Fibroblast of lung (primary cell): Measurements from ENCODE around the gene KIF26A. TPM values are rescaled to one million over a fixed set of nuclear protein-coding genes. Genes with fewer than 3 reads are reported as not detected.

Source experiments
- DNase-seq, 2 donors: peaks; one replicate each; pipeline versions ENCODE4 v3.0.0 to v3.0.0-alpha.2; 2010; ENCODE audit warnings: low read depth in 2 of 2
- H2AFZ ChIP-seq: 2 replicates; pipeline ENCODE4 v1.5.1; 2012; ENCODE audit warnings: low read length, control low read depth, inconsistent platforms
- H3K27ac ChIP-seq: 2 replicates; pipeline ENCODE4 v1.5.1; 2011; ENCODE audit warnings: low read length, control low read depth; ENCODE audit not compliant: insufficient read depth
- H3K27me3 ChIP-seq: 2 replicates; pipeline ENCODE4 v1.5.1; 2011; ENCODE audit warnings: mild to moderate bottlenecking, low read length; ENCODE audit not compliant: control insufficient read depth, insufficient read depth
- H3K36me3 ChIP-seq: 2 replicates; pipeline ENCODE4 v1.5.1; 2011; ENCODE audit warnings: low read length; ENCODE audit not compliant: control insufficient read depth, insufficient read depth
- H3K4me1 ChIP-seq: 2 replicates; pipeline ENCODE4 v1.5.1; 2011; ENCODE audit warnings: low read length; ENCODE audit not compliant: control insufficient read depth, insufficient read depth; ENCODE audit errors: extremely low read depth
- H3K4me2 ChIP-seq: 2 replicates; pipeline ENCODE4 v1.5.1; 2011; ENCODE audit warnings: low read length, control low read depth; ENCODE audit not compliant: insufficient read depth; ENCODE audit errors: extremely low read depth
- H3K4me3 ChIP-seq, 4 experiments: fragments of 200-600 bp in 1 of 4; sonication (generic) in 1 of 4; replicated peaks in 1 of 4; 2 replicates each; pipeline ENCODE4 v1.5.1; 2011 to 2016; ENCODE audit warnings: low read length in 4 of 4, low read depth in 3 of 4, mild to moderate bottlenecking in 3 of 4, control low read depth in 2 of 4, inconsistent platforms in 1 of 4, mixed read lengths in 1 of 4; ENCODE audit not compliant: insufficient read depth in 1 of 4; ENCODE audit errors: control extremely low read depth in 1 of 4
- H3K79me2 ChIP-seq: 2 replicates; pipeline ENCODE4 v1.5.1; 2012; ENCODE audit warnings: mild to moderate bottlenecking, low read length, inconsistent platforms; ENCODE audit not compliant: control insufficient read depth, insufficient read depth
- H3K9ac ChIP-seq: 2 replicates; pipeline ENCODE4 v1.5.1; 2011; ENCODE audit warnings: mild to moderate bottlenecking, low read length, control low read depth; ENCODE audit not compliant: insufficient read depth
- H3K9me3 ChIP-seq: 2 replicates; pipeline ENCODE4 v1.5.1; 2012; ENCODE audit warnings: low read depth, low read length; ENCODE audit not compliant: control insufficient read depth, insufficient read depth
- H4K20me1 ChIP-seq: 2 replicates; pipeline ENCODE4 v1.5.1; 2011; ENCODE audit warnings: low read length; ENCODE audit not compliant: control insufficient read depth, insufficient read depth; ENCODE audit errors: extremely low read depth
- EZH2 ChIP-seq: IDR thresholded peaks from 2 replicates; pipeline ENCODE4 v1.5.1; 2012; ENCODE audit warnings: low read length, control low read depth, mild to moderate bottlenecking; ENCODE audit errors: missing control alignments
- polyA plus RNA-seq, 2 donors: library from polyadenylated mRNA; depleted of rRNA in 1 of 2; stranded (reverse) in 1 of 2; unstranded in 1 of 2; fragments of >200 nt; gene quantifications; 2 replicates each; pipeline ENCODE4 v1.2.1, GENCODE V29; 2011 to 2012; ENCODE audit warnings: missing spikeins in 1 of 2
- total RNA-seq: library from RNA; depleted of rRNA; stranded (reverse); fragments of >200 nt; gene quantifications from 2 replicates; pipeline ENCODE4 v1.2.1, GENCODE V29; 2014
- TF ChIP-seq, protein P1 (sequence below), 2 donors: IDR thresholded peaks in 1 of 2; conservative IDR thresholded peaks in 1 of 2; 1 replicate in 1 of 2; 2 replicates in 1 of 2; pipeline ENCODE4 v1.5.1; 2011 to 2012; ENCODE audit warnings: low read length in 2 of 2, control low read depth in 1 of 2, inconsistent platforms in 1 of 2, low read depth in 1 of 2, mild to moderate bottlenecking in 1 of 2

Gene KIF26A
- total and polyA plus RNA-seq, 2 donors (not counting 1 experiment from before 2014, with no cell fraction given), result 0.01 to 2.0 TPM

DNA sequence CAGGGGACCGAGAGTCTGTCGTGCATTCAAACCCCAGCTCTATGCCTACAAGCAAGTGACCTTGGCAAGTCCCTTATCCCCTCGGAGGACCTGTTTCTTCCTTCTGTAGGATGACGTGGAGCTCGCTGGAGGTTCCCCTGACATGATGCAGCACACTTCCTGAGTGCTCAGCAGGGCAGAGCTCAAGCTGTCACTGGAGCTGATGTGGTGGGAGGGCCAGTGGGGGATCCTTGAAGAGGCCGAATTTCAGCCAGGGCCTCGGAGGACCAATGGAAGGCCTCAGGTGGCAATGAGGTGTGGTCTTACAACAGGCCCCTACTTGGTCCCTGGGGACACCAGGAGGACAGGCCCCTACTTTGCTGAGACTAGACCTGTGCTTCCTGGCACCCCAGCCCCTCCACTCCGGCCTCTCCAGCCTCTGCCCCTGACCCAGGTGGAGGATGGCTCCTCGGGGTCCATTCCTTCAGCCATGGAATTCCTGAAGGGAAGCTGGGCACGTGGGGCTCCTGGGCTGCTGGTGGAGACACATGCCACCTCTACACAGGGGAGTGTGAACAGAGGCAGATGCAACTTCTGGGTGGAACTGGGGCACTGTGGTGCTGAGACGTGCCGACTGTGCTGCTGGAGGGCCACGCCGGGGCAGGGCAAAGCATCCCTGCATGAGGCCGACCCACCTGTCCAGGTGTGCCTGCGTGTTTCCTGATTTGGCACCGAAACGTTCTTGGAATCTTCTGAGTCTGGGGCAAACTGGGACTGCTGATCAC is 18.7 kb upstream of the KIF26A start:
- Histone ChIP-seq H3K4me2 (no peak overlapping the region), H3K4me3 (no peak overlapping the region), H3K27ac (no peak overlapping the region), H3K9me3 (no peaks in the 10 kb centered on the region), H3K4me1 (no peaks in the 10 kb centered on the region), H3K27me3 (peaks cover 9% of the 10 kb centered on the region), H4K20me1 (no peaks in the 10 kb centered on the region), H3K9ac (no peak overlapping the region), H2AFZ (no peak overlapping the region), H3K79me2 (no peaks in the 10 kb centered on the region), H3K36me3 (no peaks in the 10 kb centered on the region)
- no peak for TF ChIP-seq EZH2
- TF ChIP-seq, protein P1, sequence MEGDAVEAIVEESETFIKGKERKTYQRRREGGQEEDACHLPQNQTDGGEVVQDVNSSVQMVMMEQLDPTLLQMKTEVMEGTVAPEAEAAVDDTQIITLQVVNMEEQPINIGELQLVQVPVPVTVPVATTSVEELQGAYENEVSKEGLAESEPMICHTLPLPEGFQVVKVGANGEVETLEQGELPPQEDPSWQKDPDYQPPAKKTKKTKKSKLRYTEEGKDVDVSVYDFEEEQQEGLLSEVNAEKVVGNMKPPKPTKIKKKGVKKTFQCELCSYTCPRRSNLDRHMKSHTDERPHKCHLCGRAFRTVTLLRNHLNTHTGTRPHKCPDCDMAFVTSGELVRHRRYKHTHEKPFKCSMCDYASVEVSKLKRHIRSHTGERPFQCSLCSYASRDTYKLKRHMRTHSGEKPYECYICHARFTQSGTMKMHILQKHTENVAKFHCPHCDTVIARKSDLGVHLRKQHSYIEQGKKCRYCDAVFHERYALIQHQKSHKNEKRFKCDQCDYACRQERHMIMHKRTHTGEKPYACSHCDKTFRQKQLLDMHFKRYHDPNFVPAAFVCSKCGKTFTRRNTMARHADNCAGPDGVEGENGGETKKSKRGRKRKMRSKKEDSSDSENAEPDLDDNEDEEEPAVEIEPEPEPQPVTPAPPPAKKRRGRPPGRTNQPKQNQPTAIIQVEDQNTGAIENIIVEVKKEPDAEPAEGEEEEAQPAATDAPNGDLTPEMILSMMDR (conservative IDR thresholded peaks at IDR 0.05 in 1 of 2, IDR thresholded peaks at IDR 0.05 in 1 of 2; ENCODE audit: low read depth in 1 of 2, low read length in 2 of 2), result no peak
- DNase-seq, result no peak

DNA sequence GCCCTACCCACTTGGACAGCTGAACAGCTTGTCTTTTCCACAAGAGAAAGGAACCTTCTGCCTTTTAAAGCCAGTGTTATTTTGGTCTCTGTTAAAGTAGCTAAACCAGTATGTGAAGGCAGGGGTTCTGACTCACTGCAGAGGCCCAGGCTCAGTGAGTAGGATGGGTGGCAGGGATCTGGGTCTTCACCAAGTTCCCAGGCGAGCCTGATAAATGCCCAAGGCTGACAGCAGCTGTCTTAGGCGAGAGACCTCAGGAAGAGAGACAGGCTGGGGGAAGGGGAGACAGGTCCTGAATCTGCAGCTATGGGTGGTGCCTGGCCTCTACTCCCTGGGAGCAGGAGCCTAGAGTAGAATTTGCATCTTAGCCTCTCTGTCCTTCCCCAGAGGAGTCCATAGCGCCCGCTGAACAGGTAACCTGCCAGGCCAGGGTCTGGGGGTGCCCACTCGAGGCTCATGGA is 18.1 kb upstream of the KIF26A start:
- H3K9me3 ChIP-seq, result no peaks in the 10 kb centered on the region
- no peaks in the 10 kb centered on the region for H3K79me2 ChIP-seq
- no peak for DNase-seq

DNA sequence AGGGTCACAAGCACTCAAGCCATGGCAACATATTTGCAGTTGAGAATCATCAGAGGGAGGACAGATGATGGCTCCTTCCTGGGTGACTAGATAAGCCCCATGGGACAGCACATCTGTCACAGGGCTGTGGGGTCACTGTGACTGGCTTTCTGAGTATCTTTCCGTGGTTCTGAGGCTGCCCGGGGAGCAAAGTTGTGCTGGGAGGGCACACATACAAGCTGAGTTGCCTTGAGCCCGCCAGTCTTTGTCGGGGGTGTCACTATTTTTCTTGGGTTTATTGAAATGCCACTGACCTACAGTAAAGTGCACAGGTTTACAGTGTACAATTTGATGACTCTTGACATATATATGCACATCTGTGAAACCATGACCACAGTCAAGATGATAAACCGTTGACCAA is 17.2 kb upstream of the KIF26A start:
- no peak overlapping the region for H2AFZ ChIP-seq
- TF ChIP-seq, protein P1 (conservative IDR thresholded peaks at IDR 0.05 in 1 of 2, IDR thresholded peaks at IDR 0.05 in 1 of 2; ENCODE audit: low read depth in 1 of 2, low read length in 2 of 2), result no peak
- no peak for TF ChIP-seq EZH2
- H3K9ac ChIP-seq, result no peak overlapping the region
- no peaks in the 10 kb centered on the region for H3K9me3 ChIP-seq
- H3K27ac ChIP-seq, result no peak overlapping the region
- H4K20me1 ChIP-seq, result no peaks in the 10 kb centered on the region
- no peaks in the 10 kb centered on the region for H3K4me1 ChIP-seq
- DNase-seq, result no peak
- H3K4me2 ChIP-seq, result no peak overlapping the region
- peaks cover 9% of the 10 kb centered on the region for H3K27me3 ChIP-seq
- no peak overlapping the region for H3K4me3 ChIP-seq
- H3K79me2 ChIP-seq, result no peaks in the 10 kb centered on the region
- H3K36me3 ChIP-seq, result no peaks in the 10 kb centered on the region

More for the DNA sequence above, 18.1 kb upstream of the KIF26A start:
- no peak for TF ChIP-seq EZH2
- TF ChIP-seq, protein P1 (conservative IDR thresholded peaks at IDR 0.05 in 1 of 2, IDR thresholded peaks at IDR 0.05 in 1 of 2; ENCODE audit: low read depth in 1 of 2, low read length in 2 of 2), result no peak
- Histone ChIP-seq H3K4me2 (no peak overlapping the region), H2AFZ (no peak overlapping the region), H3K36me3 (no peaks in the 10 kb centered on the region), H4K20me1 (no peaks in the 10 kb centered on the region), H3K4me3 (no peak overlapping the region), H3K4me1 (no peaks in the 10 kb centered on the region), H3K9ac (no peak overlapping the region), H3K27ac (no peak overlapping the region), H3K27me3 (peaks cover 9% of the 10 kb centered on the region)
